ENCODE measurements around the gene TACR1. TPM values are rescaled to one million over a fixed set of nuclear protein-coding genes. Genes with fewer than 3 reads are reported as not detected.

The TACR1 gene
- total and polyA plus RNA-seq, 2 donors (not counting 1 experiment from before 2014, with no cell fraction given) = 0.01 to 0.05 TPM

- no peak overlapping the region for H3K9ac ChIP-seq (ENCODE audit: low read length)
- no peak overlapping the region for H3K27ac ChIP-seq (ENCODE audit: low read length in 2 of 2)
- no peak overlapping the region for H3K27ac Mint-ChIP-seq
- ChIA-PET POLR2A (no interaction called here), CTCF (no interaction called here)
- no peaks in the 10 kb centered on the region for H3K4me1 ChIP-seq (ENCODE audit: control insufficient read depth in 2 of 2, insufficient read depth in 2 of 2, low read length in 2 of 2)
- intact Hi-C loops (cut with micrococcal nuclease) = no loop called here
- H3K4me3 ChIP-seq (ENCODE audit: control extremely low read depth in 1 of 5, extremely low read depth in 1 of 5, insufficient read depth in 1 of 5, low read depth in 2 of 5, low read length in 4 of 5) = no peak overlapping the region
- no peak for DNase-seq
- H3K4me3 Mint-ChIP-seq = no peak overlapping the region
- H4K20me1 ChIP-seq (ENCODE audit: control insufficient read depth, insufficient read depth, low read length, poor library complexity, severe bottlenecking) = no peaks in the 10 kb centered on the region
- no peaks in the 10 kb centered on the region for H3K27me3 Mint-ChIP-seq
- WGBS (ENCODE audit: insufficient coverage) = 95% methylated on average over 7 of the region's 11 CpGs
- H3K9me3 Mint-ChIP-seq (ENCODE audit: insufficient read depth) = peaks cover 3% of the 10 kb centered on the region
- H3K36me3 ChIP-seq (replicated peaks in 1 of 2; ENCODE audit: control extremely low read depth in 1 of 2, control insufficient read depth in 1 of 2, extremely low read depth in 1 of 2, insufficient read depth in 2 of 2, low read length in 1 of 2) = no peaks in the 10 kb centered on the region
- no peak overlapping the region for H3K4me2 ChIP-seq (replicated peaks; ENCODE audit: low read depth, low read length, poor library complexity, severe bottlenecking)
- H2AFZ ChIP-seq (ENCODE audit: insufficient read depth, low read depth, low read length, poor library complexity, severe bottlenecking) = no peak overlapping the region
- no peaks in the 10 kb centered on the region for H3K27me3 ChIP-seq (replicated peaks in 1 of 4; ENCODE audit: control extremely low read depth in 1 of 4, control insufficient read depth in 3 of 4, insufficient read depth in 4 of 4, low read length in 3 of 4)
- no peaks in the 10 kb centered on the region for H3K9me3 ChIP-seq (ENCODE audit: control extremely low read depth in 1 of 3, control insufficient read depth in 2 of 3, insufficient read depth in 1 of 3, low read length in 2 of 3)
- H3K4me1 Mint-ChIP-seq = no peaks in the 10 kb centered on the region
- no peak for ATAC-seq (ENCODE audit: low read depth)
- no peaks in the 10 kb centered on the region for H3K79me2 ChIP-seq (ENCODE audit: control insufficient read depth, insufficient read depth, low read length)
- TF ChIP-seq CTCF (IDR thresholded peaks at IDR 0.05) (no peak), EZH2 (IDR thresholded peaks at IDR 0.05; ENCODE audit: borderline replicate concordance, insufficient read depth, low read depth, low read length, poor library complexity, severe bottlenecking) (no peak)
These were observed 178.8 kb downstream of the TACR1 start for GRCh38 chr2:75020476-75020875.

GRCh38 chr2:75019790-75020189 is 179.5 kb downstream of the TACR1 start:
- ChIA-PET POLR2A (no interaction called here), CTCF (interaction anchor here (0.6 kb wide), 1 partner anchor 24 kb away, joined by 3 read pairs; no protein-coding TSS in a partner anchor)
- Histone ChIP-seq H3K27me3 (replicated peaks in 1 of 4; ENCODE audit: control extremely low read depth in 1 of 4, control insufficient read depth in 3 of 4, insufficient read depth in 4 of 4, low read length in 3 of 4) (no peaks in the 10 kb centered on the region), H3K27ac (ENCODE audit: low read length in 2 of 2) (no peak overlapping the region), H3K4me1 (ENCODE audit: control insufficient read depth in 2 of 2, insufficient read depth in 2 of 2, low read length in 2 of 2) (no peaks in the 10 kb centered on the region), H3K79me2 (ENCODE audit: control insufficient read depth, insufficient read depth, low read length) (no peaks in the 10 kb centered on the region), H3K9ac (ENCODE audit: low read length) (no peak overlapping the region), H2AFZ (ENCODE audit: insufficient read depth, low read depth, low read length, poor library complexity, severe bottlenecking) (no peak overlapping the region), H3K9me3 (ENCODE audit: control extremely low read depth in 1 of 3, control insufficient read depth in 2 of 3, insufficient read depth in 1 of 3, low read length in 2 of 3) (peaks cover 0 to 2% (median 0%) of the 10 kb centered on the region in 3 donors), H3K4me2 (replicated peaks; ENCODE audit: low read depth, low read length, poor library complexity, severe bottlenecking) (no peak overlapping the region), H3K4me3 (ENCODE audit: control extremely low read depth in 1 of 5, extremely low read depth in 1 of 5, insufficient read depth in 1 of 5, low read depth in 2 of 5, low read length in 4 of 5) (no peak overlapping the region), H4K20me1 (ENCODE audit: control insufficient read depth, insufficient read depth, low read length, poor library complexity, severe bottlenecking) (no peaks in the 10 kb centered on the region), H3K36me3 (replicated peaks in 1 of 2; ENCODE audit: control extremely low read depth in 1 of 2, control insufficient read depth in 1 of 2, extremely low read depth in 1 of 2, insufficient read depth in 2 of 2, low read length in 1 of 2) (no peaks in the 10 kb centered on the region)
- no peak for ATAC-seq (ENCODE audit: low read depth)
- no CpG with 5 or more reads among the region's 2 CpGs for WGBS (ENCODE audit: insufficient coverage)
- intact Hi-C loops (cut with micrococcal nuclease) = no loop called here
- TF ChIP-seq CTCF (IDR thresholded peaks at IDR 0.05) (no peak), EZH2 (IDR thresholded peaks at IDR 0.05; ENCODE audit: borderline replicate concordance, insufficient read depth, low read depth, low read length, poor library complexity, severe bottlenecking) (no peak)
- H3K27ac Mint-ChIP-seq = no peak overlapping the region
- DNase-seq = no peak
- H3K9me3 Mint-ChIP-seq (ENCODE audit: insufficient read depth) = peaks cover 3% of the 10 kb centered on the region
- H3K4me3 Mint-ChIP-seq = no peak overlapping the region
- no peaks in the 10 kb centered on the region for H3K27me3 Mint-ChIP-seq
- no peaks in the 10 kb centered on the region for H3K4me1 Mint-ChIP-seq

All from B cell (primary cell).